Trophoblast cell (in vitro differentiated cells and primary cell): Measurements from ENCODE around the gene BRD3.

ENCODE experiments used
- DNase-seq, 2 donors: peaks; one replicate each; pipeline ENCODE4 v3.0.0-alpha.2; 2016
- H2AFZ ChIP-seq: 2 replicates; pipeline ENCODE4 v1.6.1; 2013; ENCODE audit warnings: low read length, moderate library complexity, mild to moderate bottlenecking; ENCODE audit not compliant: insufficient read depth, poor library complexity
- H2AK5ac ChIP-seq: 2 replicates; pipeline ENCODE4 v1.6.1; 2013; ENCODE audit warnings: mild to moderate bottlenecking, low read length
- H2BK120ac ChIP-seq: 2 replicates; pipeline ENCODE4 v1.6.1; 2013; ENCODE audit warnings: low read length, mild to moderate bottlenecking, moderate library complexity; ENCODE audit not compliant: insufficient read depth, poor library complexity
- H2BK12ac ChIP-seq: 2 replicates; pipeline ENCODE4 v1.6.1; 2013; ENCODE audit warnings: mild to moderate bottlenecking, low read length, moderate library complexity
- H2BK5ac ChIP-seq: 2 replicates; pipeline ENCODE4 v1.6.1; 2013; ENCODE audit warnings: low read length, low read depth, moderate library complexity, mild to moderate bottlenecking; ENCODE audit not compliant: poor library complexity
- H3K14ac ChIP-seq: 2 replicates; pipeline ENCODE4 v1.6.1; 2013; ENCODE audit warnings: mild to moderate bottlenecking, low read length
- H3K18ac ChIP-seq: 2 replicates; pipeline ENCODE4 v1.6.1; 2013; ENCODE audit warnings: mild to moderate bottlenecking, low read length
- H3K23ac ChIP-seq: 2 replicates; pipeline ENCODE4 v1.6.1; 2013; ENCODE audit warnings: low read length
- H3K27ac ChIP-seq: 2 replicates; pipeline ENCODE4 v1.5.1; 2013; ENCODE audit warnings: low read depth, mild to moderate bottlenecking, inconsistent platforms, low read length, moderate library complexity
- H3K27me3 ChIP-seq: 2 replicates; pipeline ENCODE4 v1.6.1; 2013; ENCODE audit warnings: inconsistent platforms, mild to moderate bottlenecking, low read length, moderate library complexity; ENCODE audit not compliant: insufficient read depth
- H3K36me3 ChIP-seq, 2 experiments: 1 replicate in 1 of 2; 2 replicates in 1 of 2; pipeline ENCODE4 v1.6.1; 2013; ENCODE audit warnings: low read length in 2 of 2, mild to moderate bottlenecking in 2 of 2, moderate library complexity in 1 of 2; ENCODE audit not compliant: insufficient read depth in 2 of 2, control insufficient read depth in 1 of 2
- H3K4ac ChIP-seq: 2 replicates; pipeline ENCODE4 v1.6.1; 2013; ENCODE audit warnings: low read depth, mild to moderate bottlenecking, low read length, moderate library complexity
- H3K4me1 ChIP-seq, 2 experiments: 1 replicate in 1 of 2; 2 replicates in 1 of 2; pipeline ENCODE4 v1.6.1; 2013; ENCODE audit warnings: low read length in 2 of 2, mild to moderate bottlenecking in 2 of 2, moderate library complexity in 1 of 2; ENCODE audit not compliant: insufficient read depth in 2 of 2, control insufficient read depth in 1 of 2
- H3K4me2 ChIP-seq: 2 replicates; pipeline ENCODE4 v1.6.1; 2013; ENCODE audit warnings: inconsistent platforms, mild to moderate bottlenecking, low read length, moderate library complexity
- H3K4me3 ChIP-seq: 2 replicates; pipeline ENCODE4 v1.5.1; 2013; ENCODE audit warnings: mild to moderate bottlenecking, low read depth, low read length, inconsistent platforms
- H3K79me1 ChIP-seq: one replicate; pipeline ENCODE4 v1.6.1; 2013; ENCODE audit warnings: low read length
- H3K79me2 ChIP-seq: 2 replicates; pipeline ENCODE4 v1.6.1; 2013; ENCODE audit warnings: low read length, mild to moderate bottlenecking; ENCODE audit not compliant: control insufficient read depth, insufficient read depth, poor library complexity
- H3K9ac ChIP-seq: 2 replicates; pipeline ENCODE4 v1.6.1; 2013; ENCODE audit warnings: mild to moderate bottlenecking, low read length
- H3K9me3 ChIP-seq: 2 replicates; pipeline ENCODE4 v1.6.1; 2013; ENCODE audit warnings: low read depth, mild to moderate bottlenecking, control low read depth, inconsistent platforms, low read length; ENCODE audit not compliant: insufficient read depth
- H4K12ac ChIP-seq: 2 replicates; pipeline ENCODE4 v1.6.1; 2013; ENCODE audit warnings: low read depth, mild to moderate bottlenecking, low read length, moderate library complexity
- H4K8ac ChIP-seq: 2 replicates; pipeline ENCODE4 v1.6.1; 2013; ENCODE audit warnings: low read depth, mild to moderate bottlenecking, low read length, moderate library complexity
- H4K91ac ChIP-seq: one replicate; pipeline ENCODE4 v1.6.1; 2013; ENCODE audit warnings: low read depth, mild to moderate bottlenecking, low read length, moderate library complexity
- WGBS: extraction: QIAGEN DNeasy Blood & Tissue Kit; methylation state at CpG from one replicate; pipeline ENCODE4 v1.1.7; 2013; ENCODE audit warnings: missing lambda C conversion rate; ENCODE audit not compliant: insufficient read length, insufficient coverage; ENCODE audit errors: extremely low coverage; 5-methylcytosine and 5-hydroxymethylcytosine counted together

The BRD3 gene

DNA sequence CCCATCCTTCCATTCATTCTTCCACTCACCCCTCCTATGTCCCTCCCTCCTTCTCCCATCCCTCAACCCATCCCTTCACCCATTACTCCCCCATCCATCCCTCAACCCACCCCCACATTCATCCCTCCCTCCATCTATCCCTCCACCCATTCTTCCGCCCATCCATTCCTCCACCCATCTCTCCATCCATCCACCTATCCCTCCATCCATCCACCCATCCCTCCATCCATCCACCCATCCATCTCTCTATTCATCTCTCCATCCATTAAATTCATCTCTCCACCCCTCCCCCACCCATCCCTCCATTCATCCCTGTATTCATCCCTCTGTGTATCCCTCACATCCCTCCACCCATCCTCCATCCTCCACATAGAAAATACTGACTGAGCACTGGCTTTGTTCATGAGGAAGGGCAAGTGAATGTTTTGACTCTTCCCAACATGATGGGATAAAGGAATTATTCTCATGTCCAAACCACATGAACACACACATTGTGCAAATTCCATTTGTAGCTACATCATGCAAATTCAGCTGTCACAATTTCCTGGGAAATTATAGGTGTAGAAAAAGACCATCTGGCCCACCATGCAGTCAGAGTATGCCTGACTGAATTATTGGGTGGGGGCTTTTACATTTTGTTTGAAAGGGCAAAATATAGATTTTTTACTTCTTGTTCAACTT lies 68.8 kb downstream of the BRD3 start:
- Histone ChIP-seq H3K4me2 (no peak overlapping the region), H3K9ac (no peak overlapping the region), H2BK12ac (no peak overlapping the region), H3K18ac (no peak overlapping the region), H3K27ac (no peak overlapping the region), H3K4me3 (no peak overlapping the region), H3K79me1 (no peaks in the 10 kb centered on the region), H4K8ac (no peak overlapping the region), H3K36me3 (no peaks in the 10 kb centered on the region), H2AFZ (no peak overlapping the region), H3K79me2 (no peaks in the 10 kb centered on the region), H3K23ac (no peak overlapping the region), H3K4me1 (peaks cover 0 to 2% of the 10 kb centered on the region in 2 experiments), H4K12ac (no peak overlapping the region), H4K91ac (no peak overlapping the region), H3K4ac (no peak overlapping the region), H3K9me3 (peaks cover 1% of the 10 kb centered on the region), H3K27me3 (no peaks in the 10 kb centered on the region), H2BK5ac (no peak overlapping the region), H2BK120ac (no peak overlapping the region), H2AK5ac (no peak overlapping the region), H3K14ac (no peak overlapping the region)
- DNase-seq: no peak
- 100% methylated on average over 1 of the region's 1 CpG for WGBS

DNA sequence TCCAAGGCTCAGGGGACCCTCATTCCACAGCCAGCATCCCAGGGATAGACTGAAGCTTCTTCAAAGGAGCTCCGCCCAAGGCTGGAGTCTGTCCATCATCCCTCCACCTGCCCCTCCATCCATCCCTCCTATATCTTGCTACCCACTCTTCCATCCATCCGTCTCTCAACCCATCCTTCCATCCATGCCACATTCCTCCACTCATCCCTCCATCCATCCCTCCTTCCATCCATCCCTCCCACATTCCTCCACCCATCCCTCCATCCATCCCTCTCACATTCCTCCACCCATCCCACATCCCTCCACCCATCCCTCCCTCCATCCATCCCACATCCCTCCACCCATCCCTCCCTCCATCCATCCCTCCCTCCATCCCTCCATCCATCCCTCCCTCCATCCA lies 70.2 kb downstream of the BRD3 start:
- WGBS: 100% methylated on average over 1 of the region's 2 CpGs
- Histone ChIP-seq H4K8ac (no peak overlapping the region), H3K23ac (no peak overlapping the region), H3K9ac (no peak overlapping the region), H3K27ac (no peak overlapping the region), H3K4me3 (no peak overlapping the region), H2AK5ac (no peak overlapping the region), H4K12ac (no peak overlapping the region), H2BK12ac (no peak overlapping the region), H3K14ac (no peak overlapping the region), H3K79me1 (peaks cover 10% of the 10 kb centered on the region), H3K79me2 (peaks cover 5% of the 10 kb centered on the region), H3K4me2 (no peak overlapping the region), H2BK5ac (no peak overlapping the region), H3K18ac (no peak overlapping the region), H3K9me3 (no peaks in the 10 kb centered on the region), H3K4me1 (peaks cover 4 to 9% of the 10 kb centered on the region in 2 experiments), H2BK120ac (no peak overlapping the region), H3K27me3 (no peaks in the 10 kb centered on the region), H3K36me3 (no peaks in the 10 kb centered on the region), H2AFZ (no peak overlapping the region), H4K91ac (no peak overlapping the region), H3K4ac (no peak overlapping the region)
- DNase-seq: no peak

DNA sequence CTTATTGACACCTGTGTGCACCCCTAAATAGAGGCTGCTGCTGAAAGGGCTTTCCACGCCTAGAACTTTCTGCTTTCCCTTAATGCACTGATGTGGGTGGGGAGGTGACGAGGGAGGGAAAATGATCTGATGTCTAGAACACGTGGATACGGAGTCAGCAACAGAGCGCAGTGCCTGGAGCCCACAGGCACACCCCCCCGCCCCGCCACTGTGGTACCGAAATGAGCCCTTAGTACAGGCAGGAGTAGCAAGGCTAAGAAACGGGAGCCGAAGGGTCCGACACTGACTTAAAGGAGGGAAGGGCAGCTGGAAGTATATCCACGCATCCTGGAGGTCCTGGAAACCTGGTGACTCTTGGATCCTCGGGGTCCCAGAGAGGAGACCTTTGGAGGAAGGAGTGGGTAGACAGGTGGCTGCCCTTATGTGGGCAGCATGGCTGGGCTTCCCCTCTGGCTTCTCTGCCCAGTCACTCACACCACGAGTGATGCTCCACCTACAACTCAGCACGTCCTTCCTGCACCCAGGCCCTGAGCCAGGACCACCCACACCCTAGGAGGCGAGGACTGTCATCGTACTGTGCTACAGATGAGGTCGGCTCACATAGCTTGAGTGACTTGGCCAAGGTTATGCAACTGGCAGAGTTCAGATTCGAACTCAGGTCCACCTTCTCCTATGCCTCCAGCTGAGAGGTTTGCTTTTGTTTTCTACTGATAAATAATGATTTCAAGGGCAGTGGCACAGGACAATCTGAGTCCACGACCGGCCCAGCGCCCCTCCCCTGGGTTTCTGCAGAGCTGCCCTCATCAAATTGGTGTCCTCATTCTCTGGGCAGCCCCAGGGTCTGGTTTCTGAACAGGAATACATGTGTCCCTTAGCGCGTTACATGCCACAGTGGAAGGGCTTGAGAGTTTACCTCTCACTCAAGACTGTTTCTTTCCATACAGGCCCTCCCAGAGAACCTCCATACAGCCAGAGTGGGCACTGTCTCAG lies 71.0 kb downstream of the BRD3 start:
- no peak overlapping the region for H4K12ac ChIP-seq
- H4K8ac ChIP-seq: no peak overlapping the region
- no peak overlapping the region for H2BK5ac ChIP-seq
- H3K14ac ChIP-seq: no peak overlapping the region
- no peaks in the 10 kb centered on the region for H3K27me3 ChIP-seq
- H2AK5ac ChIP-seq: no peak overlapping the region
- no peak overlapping the region for H3K9ac ChIP-seq
- H3K4ac ChIP-seq: no peak overlapping the region
- WGBS: no CpG with 5 or more reads among the region's 24 CpGs
- H3K79me2 ChIP-seq: peaks cover 13% of the 10 kb centered on the region
- peaks cover 4 to 9% of the 10 kb centered on the region in 2 experiments for H3K4me1 ChIP-seq
- H3K9me3 ChIP-seq: no peaks in the 10 kb centered on the region
- H4K91ac ChIP-seq: no peak overlapping the region
- no peak for DNase-seq
- no peak overlapping the region for H2BK120ac ChIP-seq
- H3K27ac ChIP-seq: no peak overlapping the region
- H3K79me1 ChIP-seq: peaks cover 16% of the 10 kb centered on the region
- no peak overlapping the region for H2BK12ac ChIP-seq
- H3K36me3 ChIP-seq: no peaks in the 10 kb centered on the region
- no peak overlapping the region for H2AFZ ChIP-seq
- no peak overlapping the region for H3K4me2 ChIP-seq
- H3K18ac ChIP-seq: no peak overlapping the region
- H3K4me3 ChIP-seq: no peak overlapping the region
- no peak overlapping the region for H3K23ac ChIP-seq

DNA sequence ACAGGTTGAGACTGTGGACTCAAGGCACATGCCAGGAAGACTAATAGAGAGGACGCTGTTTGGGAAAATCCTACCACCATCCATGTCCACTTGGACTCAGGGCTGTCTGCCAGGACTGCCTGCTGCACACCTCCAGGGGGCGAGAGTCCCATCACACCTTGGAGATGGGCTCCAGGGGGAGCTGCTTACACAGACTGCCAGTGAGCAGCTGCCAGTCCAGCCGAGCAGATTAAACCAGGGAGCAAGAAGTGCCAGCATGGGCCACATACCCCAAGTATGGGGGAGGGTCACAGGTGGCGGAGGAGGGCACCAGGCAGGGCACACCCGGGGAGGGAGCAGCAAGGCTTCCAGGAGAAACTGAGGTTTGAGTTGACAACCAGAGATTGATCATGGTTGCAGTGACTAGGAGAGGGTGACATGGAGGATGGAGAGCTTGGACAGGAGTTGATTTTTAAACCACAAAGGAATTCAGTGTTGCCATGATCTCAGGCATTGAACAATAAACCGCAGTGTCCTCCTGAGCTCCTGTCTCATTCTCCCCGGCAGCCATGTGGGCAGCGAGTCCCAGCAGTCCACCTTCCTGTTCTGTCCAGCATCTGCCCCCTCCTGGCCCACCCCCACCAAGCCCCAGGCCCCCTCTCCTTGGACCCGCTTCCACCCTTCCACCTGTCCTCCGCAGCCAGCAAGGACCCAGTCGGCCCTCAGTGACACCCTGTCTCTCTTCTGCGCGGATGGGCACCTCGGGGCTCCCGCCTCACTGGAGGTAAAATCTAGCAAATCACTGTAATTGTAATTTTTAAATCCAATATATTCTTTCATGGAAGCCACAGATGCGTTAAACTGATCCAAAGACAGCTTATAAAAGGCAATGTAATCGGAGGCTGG lies 72.6 kb downstream of the BRD3 start:
- H3K4ac ChIP-seq: no peak overlapping the region
- H3K27ac ChIP-seq: no peak overlapping the region
- H2AK5ac ChIP-seq: no peak overlapping the region
- no peak overlapping the region for H3K18ac ChIP-seq
- WGBS: no CpG with 5 or more reads among the region's 17 CpGs
- H3K79me1 ChIP-seq: peaks cover 31% of the 10 kb centered on the region
- no peaks in the 10 kb centered on the region for H3K9me3 ChIP-seq
- H2BK5ac ChIP-seq: no peak overlapping the region
- no peak overlapping the region for H4K12ac ChIP-seq
- H3K36me3 ChIP-seq: no peaks in the 10 kb centered on the region
- no peak overlapping the region for H3K9ac ChIP-seq
- DNase-seq: peak in 1 of 2 donors; percentile 11
- no peak overlapping the region for H3K4me3 ChIP-seq
- no peak overlapping the region for H3K4me2 ChIP-seq
- H3K27me3 ChIP-seq: no peaks in the 10 kb centered on the region
- H3K79me2 ChIP-seq: peaks cover 28% of the 10 kb centered on the region
- H3K14ac ChIP-seq: no peak overlapping the region
- no peak overlapping the region for H3K23ac ChIP-seq
- no peak overlapping the region for H2BK120ac ChIP-seq
- H3K4me1 ChIP-seq: peaks cover 8 to 12% of the 10 kb centered on the region in 2 experiments
- no peak overlapping the region for H2BK12ac ChIP-seq
- H2AFZ ChIP-seq: no peak overlapping the region
- H4K8ac ChIP-seq: no peak overlapping the region
- H4K91ac ChIP-seq: no peak overlapping the region
